BE2C (cell line): Measurements from ENCODE around the gene SYK.

Source experiments
- DNase-seq: peaks from one replicate; pipeline ENCODE4 v3.0.0-alpha.2; 2020
- H3K27me3 ChIP-seq: fragments of 250-450 bp; sonication (Bioruptor Pico); 2 replicates; pipeline ENCODE4 v1.5.1; 2020; ENCODE audit warnings: mild to moderate bottlenecking
- H3K36me3 ChIP-seq: fragments of 250-450 bp; sonication (Bioruptor Pico); 2 replicates; pipeline ENCODE4 v1.5.1; 2020; ENCODE audit warnings: mild to moderate bottlenecking
- H3K4me1 ChIP-seq: fragments of 250-450 bp; sonication (Bioruptor Pico); 2 replicates; pipeline ENCODE4 v1.5.1; 2020
- H3K4me3 ChIP-seq: 2 replicates; pipeline ENCODE4 v1.5.1; 2011; ENCODE audit warnings: low read depth, low read length
- H3K9me3 ChIP-seq: fragments of 250-450 bp; sonication (Bioruptor Pico); 2 replicates; pipeline ENCODE4 v1.5.1; 2020
- TF ChIP-seq, protein P1 (sequence below): IDR thresholded peaks from 2 replicates; pipeline ENCODE4 v1.5.1; 2012; ENCODE audit warnings: mild to moderate bottlenecking, low read depth, low read length

The SYK gene

DNA sequence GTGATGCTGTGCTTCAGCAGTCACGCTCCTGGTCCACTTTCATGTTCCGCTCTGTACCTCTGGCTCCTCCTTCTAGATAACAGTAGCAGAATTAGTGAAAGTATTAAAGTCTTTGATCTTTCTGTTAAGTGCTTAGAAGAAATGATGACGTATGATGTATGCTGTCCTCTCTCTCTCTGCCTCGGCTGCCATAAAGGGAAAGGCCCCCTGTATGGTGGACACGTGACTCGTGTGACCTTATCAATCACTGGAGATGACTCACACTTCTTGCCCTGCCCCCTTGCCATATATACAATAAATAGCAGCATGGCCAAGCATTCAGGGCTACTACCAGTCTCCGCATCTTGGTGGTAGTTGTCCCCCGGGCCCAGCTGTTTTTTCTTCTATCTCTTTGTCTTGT is 100.3 kb downstream of the SYK start:
- Histone ChIP-seq H3K27me3 (no peaks in the 10 kb centered on the region), H3K9me3 (peaks cover 7% of the 10 kb centered on the region; the same call in 1 of the 2 replicates), H3K4me1 (0 out of 2 replicates have a peak, but pooled peaks cover 3% of the 10 kb centered on the region), H3K36me3 (no peaks in the 10 kb centered on the region), H3K4me3 (no peak overlapping the region)
- DNase-seq: no peak
- TF ChIP-seq, protein P1, sequence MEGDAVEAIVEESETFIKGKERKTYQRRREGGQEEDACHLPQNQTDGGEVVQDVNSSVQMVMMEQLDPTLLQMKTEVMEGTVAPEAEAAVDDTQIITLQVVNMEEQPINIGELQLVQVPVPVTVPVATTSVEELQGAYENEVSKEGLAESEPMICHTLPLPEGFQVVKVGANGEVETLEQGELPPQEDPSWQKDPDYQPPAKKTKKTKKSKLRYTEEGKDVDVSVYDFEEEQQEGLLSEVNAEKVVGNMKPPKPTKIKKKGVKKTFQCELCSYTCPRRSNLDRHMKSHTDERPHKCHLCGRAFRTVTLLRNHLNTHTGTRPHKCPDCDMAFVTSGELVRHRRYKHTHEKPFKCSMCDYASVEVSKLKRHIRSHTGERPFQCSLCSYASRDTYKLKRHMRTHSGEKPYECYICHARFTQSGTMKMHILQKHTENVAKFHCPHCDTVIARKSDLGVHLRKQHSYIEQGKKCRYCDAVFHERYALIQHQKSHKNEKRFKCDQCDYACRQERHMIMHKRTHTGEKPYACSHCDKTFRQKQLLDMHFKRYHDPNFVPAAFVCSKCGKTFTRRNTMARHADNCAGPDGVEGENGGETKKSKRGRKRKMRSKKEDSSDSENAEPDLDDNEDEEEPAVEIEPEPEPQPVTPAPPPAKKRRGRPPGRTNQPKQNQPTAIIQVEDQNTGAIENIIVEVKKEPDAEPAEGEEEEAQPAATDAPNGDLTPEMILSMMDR: no peak

DNA sequence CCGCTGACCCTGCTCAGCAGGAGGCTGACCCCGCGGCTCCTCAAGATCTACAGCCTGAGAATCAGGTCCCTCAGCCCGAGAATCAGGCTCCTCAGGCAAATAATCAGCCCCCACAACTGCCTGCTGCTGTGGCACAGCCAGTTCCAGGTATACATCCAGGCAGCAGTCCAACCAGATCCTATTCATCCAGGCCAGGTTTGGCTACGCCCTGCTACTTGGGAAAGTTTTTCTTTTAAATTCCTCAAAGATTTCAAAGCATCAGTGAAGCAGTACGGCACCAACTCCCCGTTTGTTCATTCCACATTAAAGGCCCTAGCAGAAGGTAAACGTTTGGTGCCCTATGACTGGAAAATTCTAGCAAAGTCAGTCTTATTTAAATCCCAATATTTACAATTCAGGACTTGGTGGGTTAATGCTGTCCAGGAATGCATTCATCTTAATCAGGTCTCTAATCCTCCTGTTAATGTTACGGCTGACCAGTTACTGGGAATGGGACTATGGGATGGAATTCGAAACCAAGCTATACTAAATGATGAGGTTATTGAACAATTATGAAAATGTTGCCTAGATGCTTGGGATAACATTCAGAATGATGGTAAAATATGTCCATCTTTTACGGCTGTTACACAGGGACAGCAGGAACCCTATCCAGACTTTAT is 102.3 kb downstream of the SYK start:
- TF ChIP-seq, protein P1: no peak
- H3K36me3 ChIP-seq: no peaks in the 10 kb centered on the region
- no peak overlapping the region for H3K4me3 ChIP-seq

DNA sequence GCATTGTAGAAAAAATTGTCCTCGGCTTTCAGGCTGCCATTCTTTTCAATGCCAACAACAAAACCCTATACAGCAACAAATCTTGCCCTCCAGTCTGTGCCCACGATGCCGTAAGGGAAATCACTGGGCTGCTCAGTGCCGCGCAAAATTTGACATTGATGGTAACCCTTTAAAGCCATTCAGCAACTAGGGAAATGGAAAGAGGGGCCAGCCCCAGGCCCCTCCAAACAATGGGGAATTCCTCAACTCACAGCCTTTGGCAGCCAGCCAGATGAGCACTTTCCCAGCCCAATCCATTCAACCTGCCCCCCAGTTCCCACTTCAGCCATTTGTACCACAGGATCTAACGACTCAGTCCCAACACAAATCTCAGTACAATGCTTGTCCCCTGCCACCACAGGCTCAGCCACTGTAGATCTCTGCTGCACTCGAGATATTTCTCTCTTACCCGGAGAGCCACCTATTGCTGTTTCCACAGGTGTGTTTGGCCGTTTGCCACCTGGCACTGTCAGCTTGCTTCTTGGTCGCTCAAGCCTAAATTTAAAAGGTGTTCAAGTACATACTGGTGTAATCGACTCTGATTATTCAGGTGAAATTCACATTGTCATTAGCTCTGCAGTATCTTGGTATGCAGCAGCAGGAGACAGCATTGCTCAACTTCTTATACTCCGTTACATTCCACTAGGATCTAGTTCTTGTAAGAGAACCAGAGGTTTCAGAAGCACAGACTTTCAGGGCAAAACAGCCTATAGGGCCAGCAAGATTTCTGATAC is 103.3 kb downstream of the SYK start:
- H3K27me3 ChIP-seq: no peaks in the 10 kb centered on the region
- peaks cover 8% of the 10 kb centered on the region; the same call in 1 of the 2 replicates for H3K9me3 ChIP-seq
- 0 out of 2 replicates have a peak, but pooled peaks cover 3% of the 10 kb centered on the region for H3K4me1 ChIP-seq
- H3K4me3 ChIP-seq: no peak overlapping the region
- no peak for DNase-seq
- TF ChIP-seq, protein P1: no peak
- H3K36me3 ChIP-seq: no peaks in the 10 kb centered on the region

More for the DNA sequence above, 102.3 kb downstream of the SYK start:
- DNase-seq: no peak
- H3K27me3 ChIP-seq: no peaks in the 10 kb centered on the region
- peaks cover 8% of the 10 kb centered on the region; the same call in 1 of the 2 replicates for H3K9me3 ChIP-seq
- H3K4me1 ChIP-seq: 0 out of 2 replicates have a peak, but pooled peaks cover 3% of the 10 kb centered on the region

DNA sequence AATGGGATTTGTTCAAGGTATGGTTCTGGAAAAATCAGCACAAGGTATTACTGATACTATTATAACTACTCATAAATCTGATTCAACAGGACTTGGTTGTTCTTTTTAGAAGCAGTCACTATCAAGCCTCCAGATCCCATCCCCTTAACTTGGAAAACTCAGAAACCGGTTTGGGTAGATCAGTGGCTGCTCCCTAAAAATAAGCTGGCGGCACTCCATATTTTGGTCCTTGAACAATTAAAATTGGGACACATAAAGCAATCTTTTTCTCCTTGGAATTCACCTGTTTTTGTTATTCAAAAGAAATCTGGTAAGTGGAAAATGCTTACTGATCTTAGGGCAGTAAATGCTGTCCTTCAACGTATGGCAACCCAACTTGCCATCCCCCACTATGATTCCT is 104.2 kb downstream of the SYK start:
- TF ChIP-seq, protein P1: no peak
- H3K27me3 ChIP-seq: no peaks in the 10 kb centered on the region
- DNase-seq: no peak

DNA sequence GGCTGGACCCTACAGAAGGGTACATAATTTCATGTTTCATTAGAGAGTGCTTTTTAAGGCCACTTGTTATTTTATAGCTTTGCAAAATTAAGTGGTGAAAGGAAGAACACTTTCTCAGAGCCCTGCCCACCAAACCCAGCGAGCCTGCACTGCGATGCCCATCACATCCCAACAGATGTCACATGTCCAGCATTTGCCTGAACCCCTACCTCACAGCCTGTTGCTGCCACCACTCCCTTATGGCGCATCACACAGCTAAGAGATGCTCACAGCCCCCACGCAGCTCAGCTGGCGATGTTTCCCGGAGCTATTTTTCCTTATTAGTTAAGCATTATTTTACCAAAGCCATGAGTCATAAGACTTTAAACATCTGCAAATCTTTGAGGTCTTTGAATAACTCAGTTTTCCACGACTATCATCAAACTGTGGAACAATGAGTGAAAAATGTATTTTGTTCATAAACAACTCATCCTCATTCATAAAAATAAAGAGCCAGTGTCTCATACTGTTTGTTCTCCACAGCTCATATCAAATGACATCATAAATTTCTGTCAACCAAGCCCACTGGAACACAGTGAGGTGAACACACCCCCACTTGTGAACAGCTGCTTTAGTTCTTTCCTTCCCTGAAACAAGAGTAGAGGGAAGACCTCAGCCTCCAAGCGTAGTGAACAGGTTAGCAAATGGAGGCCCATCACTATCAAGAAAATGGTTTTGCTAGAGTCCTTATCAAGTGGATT is 104.9 kb downstream of the SYK start:
- Histone ChIP-seq H3K4me1 (0 out of 2 replicates have a peak, but pooled peaks cover 3% of the 10 kb centered on the region), H3K4me3 (no peak overlapping the region), H3K27me3 (no peaks in the 10 kb centered on the region), H3K36me3 (no peaks in the 10 kb centered on the region), H3K9me3 (peaks cover 8% of the 10 kb centered on the region; the same call in 1 of the 2 replicates)
- TF ChIP-seq, protein P1: no peak
- DNase-seq: no peak

More for the DNA sequence above, 104.2 kb downstream of the SYK start:
- Histone ChIP-seq H3K4me3 (no peak overlapping the region), H3K9me3 (peaks cover 8% of the 10 kb centered on the region; the same call in 1 of the 2 replicates), H3K4me1 (0 out of 2 replicates have a peak, but pooled peaks cover 3% of the 10 kb centered on the region), H3K36me3 (no peaks in the 10 kb centered on the region)
